ENCODE results near the gene USP3.

DNA sequence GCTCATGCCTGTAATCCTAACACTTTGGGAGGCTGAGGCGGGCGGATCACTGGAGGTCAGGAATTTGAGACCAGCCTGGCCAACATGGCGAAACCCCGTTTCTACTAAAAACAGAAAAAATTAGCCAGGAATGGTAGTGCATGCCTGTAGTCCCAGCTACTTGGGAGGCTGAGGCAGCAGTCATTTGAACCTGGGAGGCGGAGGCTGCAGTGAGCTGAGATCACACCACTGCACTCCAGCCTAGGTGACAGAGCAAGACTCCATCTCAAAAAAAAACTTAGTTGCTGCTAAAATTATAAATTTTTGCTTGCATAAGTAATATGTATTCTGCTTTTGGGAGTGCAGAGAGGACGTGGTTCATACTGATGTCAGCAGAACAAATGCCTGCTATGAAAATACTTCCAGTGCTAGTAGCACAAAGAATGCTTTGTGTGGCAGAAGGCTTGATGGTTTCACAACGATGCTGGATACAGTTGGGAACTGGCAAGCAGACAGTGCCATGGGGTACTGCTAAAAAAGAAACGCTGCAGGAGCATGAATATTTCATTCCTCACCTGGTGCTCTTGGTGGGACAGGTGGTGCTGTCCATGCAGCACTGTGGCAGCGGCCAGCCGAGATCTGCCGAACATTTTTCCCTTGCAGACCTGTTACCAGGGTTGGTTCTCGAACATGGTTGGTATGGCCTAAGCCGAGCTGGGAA lies 123.9 kb downstream of the USP3 start:
- no peak for TF ChIP-seq POLR2A (IDR thresholded peaks at IDR 0.05)
- TF ChIP-seq, protein P1, sequence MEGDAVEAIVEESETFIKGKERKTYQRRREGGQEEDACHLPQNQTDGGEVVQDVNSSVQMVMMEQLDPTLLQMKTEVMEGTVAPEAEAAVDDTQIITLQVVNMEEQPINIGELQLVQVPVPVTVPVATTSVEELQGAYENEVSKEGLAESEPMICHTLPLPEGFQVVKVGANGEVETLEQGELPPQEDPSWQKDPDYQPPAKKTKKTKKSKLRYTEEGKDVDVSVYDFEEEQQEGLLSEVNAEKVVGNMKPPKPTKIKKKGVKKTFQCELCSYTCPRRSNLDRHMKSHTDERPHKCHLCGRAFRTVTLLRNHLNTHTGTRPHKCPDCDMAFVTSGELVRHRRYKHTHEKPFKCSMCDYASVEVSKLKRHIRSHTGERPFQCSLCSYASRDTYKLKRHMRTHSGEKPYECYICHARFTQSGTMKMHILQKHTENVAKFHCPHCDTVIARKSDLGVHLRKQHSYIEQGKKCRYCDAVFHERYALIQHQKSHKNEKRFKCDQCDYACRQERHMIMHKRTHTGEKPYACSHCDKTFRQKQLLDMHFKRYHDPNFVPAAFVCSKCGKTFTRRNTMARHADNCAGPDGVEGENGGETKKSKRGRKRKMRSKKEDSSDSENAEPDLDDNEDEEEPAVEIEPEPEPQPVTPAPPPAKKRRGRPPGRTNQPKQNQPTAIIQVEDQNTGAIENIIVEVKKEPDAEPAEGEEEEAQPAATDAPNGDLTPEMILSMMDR (IDR thresholded peaks at IDR 0.05), result no peak
